Activated naive CD8-positive, alpha-beta T cell treated with anti-CD3 and anti-CD28 coated beads, Interleukin-2, amount 50 U/mL, for 24 hours (primary cell): ENCODE data around the gene PPM1N.
A peak's percentile ranks its signal among the peaks of the same experiment; 100 is the strongest.
"Not testable (repeated sequence)": the region's sequence is repeated elsewhere in the genome, so short reads cannot be mapped to it uniquely, and the experiment has no call there.

Source experiments
- ATAC-seq: fragments of 150-1000 bp; cut with Tn5 transposase; one replicate; pipeline ENCODE4 v1.10.0; 2021
- DNase-seq: peaks from one replicate; pipeline ENCODE4 v3.0.0; 2021
- H3K27ac Mint-ChIP-seq: one replicate; pipeline ENCODE4 v1.8.0; 2021; ENCODE audit warnings: mild to moderate bottlenecking, mixed read lengths
- H3K27me3 Mint-ChIP-seq: one replicate; pipeline ENCODE4 v1.8.0; 2021; ENCODE audit warnings: mixed read lengths
- H3K36me3 Mint-ChIP-seq: one replicate; pipeline ENCODE4 v1.8.0; 2021; ENCODE audit warnings: low read depth, mixed read lengths
- H3K4me1 Mint-ChIP-seq: one replicate; pipeline ENCODE4 v1.8.0; 2021; ENCODE audit warnings: mixed read lengths
- H3K4me3 Mint-ChIP-seq: one replicate; pipeline ENCODE4 v1.8.0; 2021; ENCODE audit warnings: mild to moderate bottlenecking, moderate library complexity, mixed read lengths
- H3K9me3 Mint-ChIP-seq: one replicate; pipeline ENCODE4 v1.8.0; 2021; ENCODE audit warnings: mixed read lengths

PPM1N gene

GRCh38 chr19:45506246-45506988, 8.2 kb downstream of the PPM1N start:
- Mint-ChIP-seq H3K9me3 (no peaks in the 10 kb centered on the region), H3K27ac (peak overlapping the region; percentile 92), H3K4me3 (peak overlapping the region; percentile 91), H3K36me3 (peaks cover 15% of the 10 kb centered on the region), H3K27me3 (no peaks in the 10 kb centered on the region), H3K4me1 (peaks cover 56% of the 10 kb centered on the region)
- DNase-seq (peak; percentile 100), ATAC-seq (peak; percentile 87)

GRCh38 chr19:45506989-45507871, 9.0 kb downstream of the PPM1N start, which contains the start of gene VASP:
Gene VASP, plus strand, starts transcription at chr19:45507479. Its CDS starts 293 bp downstream, at chr19:45507772.
- DNase-seq, result peak; percentile 91
- ATAC-seq, result peak; percentile 55
- peaks cover 15% of the 10 kb centered on the region for H3K36me3 Mint-ChIP-seq
- H3K27ac Mint-ChIP-seq, result peak within 1 kb of the TSS; percentile 92
- peaks cover 61% of the 10 kb centered on the region for H3K4me1 Mint-ChIP-seq
- no peaks in the 10 kb centered on the region for H3K27me3 Mint-ChIP-seq
- no peaks in the 10 kb centered on the region for H3K9me3 Mint-ChIP-seq
- peak within 1 kb of the TSS; percentile 91 for H3K4me3 Mint-ChIP-seq

- DNase-seq, result no peak
- H3K9me3 Mint-ChIP-seq, result no peaks in the 10 kb centered on the region
- H3K36me3 Mint-ChIP-seq, result peaks cover 17% of the 10 kb centered on the region
- peak overlapping the region; percentile 91 for H3K4me3 Mint-ChIP-seq
- H3K27me3 Mint-ChIP-seq, result no peaks in the 10 kb centered on the region
- ATAC-seq, result no peak
- H3K27ac Mint-ChIP-seq, result peak overlapping the region; percentile 88
- H3K4me1 Mint-ChIP-seq, result peaks cover 62% of the 10 kb centered on the region
Observed at GRCh38 chr19:45507872-45508416, 9.7 kb downstream of the PPM1N start.

GRCh38 chr19:45508417-45508860, 10.2 kb downstream of the PPM1N start:
- peaks cover 65% of the 10 kb centered on the region for H3K4me1 Mint-ChIP-seq
- H3K27me3 Mint-ChIP-seq, result no peaks in the 10 kb centered on the region
- no peaks in the 10 kb centered on the region for H3K9me3 Mint-ChIP-seq
- peak overlapping the region; percentile 91 for H3K4me3 Mint-ChIP-seq
- ATAC-seq (no peak), DNase-seq (peak; percentile 71)
- peak overlapping the region; percentile 88 for H3K27ac Mint-ChIP-seq
- peaks cover 18% of the 10 kb centered on the region for H3K36me3 Mint-ChIP-seq

DNA sequence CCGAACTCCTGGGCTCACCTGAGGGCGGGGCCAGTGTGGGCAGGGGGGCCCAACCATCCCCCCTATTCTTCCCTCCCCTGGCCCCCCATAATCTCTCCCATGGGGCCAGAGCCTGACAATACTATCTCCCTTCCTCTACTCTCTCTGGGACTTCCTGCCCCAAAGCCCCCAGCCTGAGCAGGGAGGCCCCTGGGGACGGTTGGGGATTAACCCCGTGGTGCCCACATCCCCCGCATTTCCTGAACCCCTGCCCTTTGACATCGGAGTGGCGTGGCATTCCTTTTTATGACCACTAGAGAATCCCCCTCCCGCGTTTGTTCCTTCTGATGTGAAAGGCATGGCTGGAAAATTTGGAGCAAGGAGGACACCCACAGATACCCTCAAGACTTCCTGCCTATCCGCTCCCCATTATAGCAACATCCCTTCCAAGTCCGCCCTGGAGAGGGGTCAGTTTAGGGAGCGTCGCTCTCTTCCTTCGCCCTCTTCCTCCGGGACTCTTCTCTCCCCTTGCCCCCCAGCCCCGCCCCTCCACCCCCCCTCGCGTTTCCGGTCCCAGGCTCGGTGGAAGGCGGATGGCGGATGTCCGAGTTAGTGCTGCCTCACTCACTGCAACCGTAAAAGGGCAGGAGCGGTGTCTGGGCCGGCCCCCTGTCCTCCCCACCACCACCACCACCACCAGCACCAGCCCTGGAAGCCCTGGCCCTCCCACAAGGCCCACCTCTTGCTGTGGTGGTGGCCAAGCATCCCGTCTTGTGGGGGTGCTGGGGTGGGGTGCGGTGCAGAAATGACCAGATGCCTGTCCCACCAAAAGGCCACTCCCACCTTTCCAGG, 10.8 kb downstream of the PPM1N start:
- Mint-ChIP-seq H3K27me3 (no peaks in the 10 kb centered on the region), H3K4me3 (peak overlapping the region; percentile 91), H3K27ac (peak overlapping the region; percentile 88), H3K36me3 (peaks cover 18% of the 10 kb centered on the region), H3K4me1 (peaks cover 69% of the 10 kb centered on the region), H3K9me3 (no peaks in the 10 kb centered on the region)
- peak; percentile 68 for DNase-seq
- ATAC-seq, result no peak

DNA sequence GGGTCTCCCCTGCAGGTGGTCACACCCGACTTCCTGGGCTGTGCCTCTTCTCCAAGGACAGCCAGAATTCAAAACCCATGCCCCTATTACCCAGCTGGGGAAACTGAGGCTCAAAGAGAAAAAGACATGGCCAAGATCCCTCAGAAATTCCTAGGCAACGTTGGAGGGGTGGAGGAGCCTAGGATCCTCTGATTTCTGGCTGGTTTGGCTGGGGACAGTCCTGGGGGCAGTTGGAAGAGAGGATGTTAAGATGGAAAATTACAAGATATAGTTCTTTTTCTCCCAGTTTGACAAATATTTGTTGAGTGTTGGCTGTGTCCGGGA, 11.4 kb downstream of the PPM1N start:
- peak overlapping the region; percentile 88 for H3K27ac Mint-ChIP-seq
- H3K4me1 Mint-ChIP-seq, result peaks cover 74% of the 10 kb centered on the region
- H3K27me3 Mint-ChIP-seq, result no peaks in the 10 kb centered on the region
- peaks cover 18% of the 10 kb centered on the region for H3K36me3 Mint-ChIP-seq
- DNase-seq (no peak), ATAC-seq (no peak)
- peak overlapping the region; percentile 91 for H3K4me3 Mint-ChIP-seq
- H3K9me3 Mint-ChIP-seq, result no peaks in the 10 kb centered on the region

DNA sequence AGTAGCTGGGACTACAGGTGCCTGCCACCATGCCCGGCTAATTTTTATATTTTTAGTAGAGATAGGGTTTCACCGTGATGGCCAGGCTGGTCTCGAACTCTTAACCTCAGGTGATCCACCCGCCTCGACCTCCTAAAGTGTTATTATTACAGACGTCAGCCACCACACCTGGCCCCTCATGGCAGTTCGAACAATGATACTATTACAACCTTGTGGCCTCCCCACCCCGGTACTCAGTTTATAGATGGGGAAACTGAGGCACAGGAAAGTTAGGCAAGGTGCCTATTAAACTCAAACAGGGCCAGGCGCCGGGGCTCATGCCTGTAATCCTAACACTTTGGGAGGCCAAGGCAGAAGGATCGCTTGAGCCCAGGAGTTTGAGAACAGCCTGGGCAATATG, 12.1 kb downstream of the PPM1N start:
- not testable (repeated sequence) for H3K27me3 Mint-ChIP-seq, DNase-seq, H3K9me3 Mint-ChIP-seq, ATAC-seq
- Mint-ChIP-seq H3K27ac (peak overlapping the region; percentile 88), H3K36me3 (peaks cover 18% of the 10 kb centered on the region), H3K4me1 (peaks cover 75% of the 10 kb centered on the region), H3K4me3 (peak overlapping the region; percentile 91)

DNA sequence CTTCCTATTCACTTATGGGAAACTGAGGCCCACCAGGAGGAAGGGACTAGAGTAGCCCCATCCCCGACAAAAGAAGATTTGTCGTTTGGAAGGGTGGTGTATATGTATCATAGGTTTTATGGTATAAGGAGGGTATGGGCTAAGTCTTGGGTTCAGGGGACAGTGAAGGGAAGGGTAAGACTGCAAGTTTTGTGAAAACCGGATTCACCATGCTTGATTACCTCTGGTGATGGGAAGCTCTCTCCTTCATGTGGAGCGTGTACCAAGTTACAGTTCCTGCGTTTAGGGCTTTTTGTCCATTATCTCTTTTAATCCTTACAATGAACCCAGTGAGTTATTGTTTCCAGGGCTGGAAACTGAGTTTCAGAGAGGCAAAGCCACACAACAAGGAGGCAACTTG, 12.8 kb downstream of the PPM1N start:
- H3K36me3 Mint-ChIP-seq, result peaks cover 23% of the 10 kb centered on the region
- ATAC-seq (no peak), DNase-seq (no peak)
- H3K27ac Mint-ChIP-seq, result peak overlapping the region; percentile 69
- H3K4me1 Mint-ChIP-seq, result peaks cover 75% of the 10 kb centered on the region
- peak overlapping the region; percentile 91 for H3K4me3 Mint-ChIP-seq
- H3K9me3 Mint-ChIP-seq, result no peaks in the 10 kb centered on the region
- H3K27me3 Mint-ChIP-seq, result no peaks in the 10 kb centered on the region

DNA sequence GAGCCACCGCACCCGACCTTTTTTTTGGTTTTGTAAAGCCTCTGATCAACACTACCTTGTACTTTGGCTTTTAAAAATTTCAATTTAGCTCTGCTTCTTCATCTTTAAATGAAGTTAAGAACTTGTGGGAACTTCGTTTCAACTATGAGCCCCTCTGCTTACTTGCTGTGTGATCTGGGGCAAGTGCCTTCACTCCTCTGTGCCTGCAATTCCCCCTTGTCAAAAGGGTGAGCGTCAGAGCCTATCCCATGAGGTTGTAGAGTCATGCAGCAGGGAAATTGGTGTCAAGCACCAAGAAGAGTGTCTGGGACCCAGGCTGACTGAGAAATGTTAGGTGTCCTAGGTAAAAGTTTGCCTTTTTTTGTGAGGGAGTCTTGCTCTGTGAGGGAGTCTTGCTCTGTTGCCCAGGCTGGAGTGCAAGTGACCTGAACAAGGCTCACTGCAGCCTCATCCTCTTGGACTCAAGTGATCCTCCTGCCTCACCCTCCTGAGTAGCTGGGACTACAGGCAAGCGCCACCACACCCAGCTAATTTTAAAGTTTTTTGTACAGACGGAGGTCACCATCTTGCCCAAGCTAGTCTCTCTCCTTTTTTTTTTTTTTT, 14.7 kb downstream of the PPM1N start:
- H3K36me3 Mint-ChIP-seq, result peaks cover 33% of the 10 kb centered on the region
- no peaks in the 10 kb centered on the region for H3K9me3 Mint-ChIP-seq
- DNase-seq (no peak), ATAC-seq (no peak)
- H3K27ac Mint-ChIP-seq, result peak overlapping the region; percentile 71
- no peaks in the 10 kb centered on the region for H3K27me3 Mint-ChIP-seq
- H3K4me3 Mint-ChIP-seq, result no peak overlapping the region
- H3K4me1 Mint-ChIP-seq, result peaks cover 72% of the 10 kb centered on the region

GRCh38 chr19:45514376-45515051, 16.3 kb downstream of the PPM1N start:
- Mint-ChIP-seq H3K4me1 (peaks cover 66% of the 10 kb centered on the region), H3K4me3 (peak overlapping the region; percentile 42), H3K36me3 (peaks cover 34% of the 10 kb centered on the region), H3K9me3 (no peaks in the 10 kb centered on the region), H3K27me3 (no peaks in the 10 kb centered on the region), H3K27ac (peak overlapping the region; percentile 89)
- DNase-seq (no peak), ATAC-seq (peak; percentile 47)

DNA sequence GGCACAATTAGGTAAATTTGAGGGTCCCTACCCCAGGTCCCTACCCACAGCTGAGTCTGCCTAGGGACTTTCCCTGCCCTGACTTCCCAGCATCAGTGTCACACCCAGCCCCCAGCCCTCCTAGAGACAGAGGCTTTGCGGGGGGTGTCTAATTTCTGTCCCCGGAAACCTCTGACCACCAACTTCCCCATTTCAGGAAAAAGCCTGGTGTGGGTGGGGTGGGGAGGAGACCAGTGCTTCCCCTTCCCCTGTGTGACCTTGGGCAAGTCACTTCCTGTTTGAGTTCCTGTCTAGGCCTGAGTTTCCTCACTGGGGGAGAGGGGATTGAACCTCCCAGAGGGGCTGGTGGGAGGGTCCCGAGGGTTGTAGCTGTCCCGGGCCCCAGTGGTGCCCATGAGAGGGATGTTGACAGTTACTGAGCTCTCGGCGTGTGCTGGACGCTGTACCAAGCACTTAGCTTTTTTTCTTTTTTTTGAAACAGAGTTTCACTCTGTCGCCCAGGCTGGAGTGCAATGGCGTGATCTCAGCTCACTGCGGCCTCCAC, 16.9 kb downstream of the PPM1N start:
- no peaks in the 10 kb centered on the region for H3K27me3 Mint-ChIP-seq
- peak overlapping the region; percentile 37 for H3K4me3 Mint-ChIP-seq
- peak; percentile 48 for DNase-seq
- H3K36me3 Mint-ChIP-seq, result peaks cover 33% of the 10 kb centered on the region
- peak; percentile 55 for ATAC-seq
- peak overlapping the region; percentile 76 for H3K27ac Mint-ChIP-seq
- H3K4me1 Mint-ChIP-seq, result peaks cover 60% of the 10 kb centered on the region
- H3K9me3 Mint-ChIP-seq, result no peaks in the 10 kb centered on the region

DNA sequence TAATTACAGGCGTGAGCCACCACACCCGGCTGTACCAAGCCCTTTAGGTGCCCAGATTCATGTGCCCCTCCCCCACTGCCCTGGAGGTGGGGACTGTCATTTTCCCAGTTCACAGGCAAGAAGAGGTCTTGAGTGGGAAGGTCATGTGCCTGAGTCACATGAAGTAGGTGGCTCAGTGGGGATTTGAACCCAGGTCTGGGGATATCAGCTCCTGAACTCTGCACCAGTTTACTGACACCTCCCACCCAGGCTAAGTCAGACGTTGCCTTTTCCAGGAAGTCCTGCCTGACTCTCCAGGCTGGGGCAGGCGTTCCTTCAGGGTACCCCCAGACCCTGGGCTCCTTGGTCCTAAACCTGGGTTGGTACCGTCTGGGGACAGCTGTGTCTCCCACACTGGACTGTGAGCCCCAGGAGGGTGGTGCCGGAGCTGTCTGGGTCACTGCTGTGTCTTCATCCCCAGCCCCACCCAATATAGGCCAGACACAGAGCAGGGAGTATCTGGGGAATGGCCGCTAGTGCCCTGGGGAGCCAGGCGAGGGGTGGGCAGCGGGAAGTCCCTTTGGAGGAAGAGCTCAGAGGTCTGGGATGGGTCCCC, 17.7 kb downstream of the PPM1N start:
- Mint-ChIP-seq H3K27me3 (no peaks in the 10 kb centered on the region), H3K36me3 (peaks cover 34% of the 10 kb centered on the region), H3K4me3 (peak overlapping the region; percentile 37), H3K9me3 (no peaks in the 10 kb centered on the region), H3K4me1 (peaks cover 52% of the 10 kb centered on the region), H3K27ac (peak overlapping the region; percentile 76)
- DNase-seq, result no peak
- peak; percentile 5 for ATAC-seq

DNA sequence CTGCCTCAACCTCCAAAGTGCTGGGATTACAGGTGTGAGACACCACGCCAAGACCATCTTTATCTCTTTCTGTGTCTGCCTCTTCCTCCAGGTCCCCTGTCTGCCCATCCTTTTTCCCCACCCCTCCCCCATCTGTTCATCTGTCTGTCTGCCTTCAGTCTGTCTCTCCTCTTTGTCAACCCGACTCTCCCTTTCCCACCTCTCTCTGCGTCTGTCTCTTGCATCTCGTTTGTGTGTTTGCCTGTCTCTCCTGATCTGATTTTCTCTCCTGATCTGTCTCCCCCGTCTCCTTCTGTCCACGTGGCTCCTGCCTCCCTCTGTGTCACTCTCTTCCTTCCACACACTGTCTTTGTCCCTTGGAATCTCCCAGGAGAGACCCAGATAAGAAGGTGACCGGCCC, 19.0 kb downstream of the PPM1N start:
- DNase-seq, result no peak
- peaks cover 32% of the 10 kb centered on the region for H3K36me3 Mint-ChIP-seq
- peaks cover 39% of the 10 kb centered on the region for H3K4me1 Mint-ChIP-seq
- no peak overlapping the region for H3K27ac Mint-ChIP-seq
- H3K9me3 Mint-ChIP-seq, result no peaks in the 10 kb centered on the region
- no peak for ATAC-seq
- H3K27me3 Mint-ChIP-seq, result no peaks in the 10 kb centered on the region
- H3K4me3 Mint-ChIP-seq, result no peak overlapping the region
